DMS114 treated with DMSO at 0.1 percent for 48 hours (cell line): ENCODE results near the gene UBR3.
"Not testable (repeated sequence)": the region's sequence is repeated elsewhere in the genome, so short reads cannot be mapped to it uniquely, and the experiment has no call there.

Source experiments
- DNase-seq: peaks from one replicate; lab custom pipeline; 2025; ENCODE audit not compliant: unreplicated experiment; lab: John Stamatoyannopoulos, UW

The UBR3 gene

DNA sequence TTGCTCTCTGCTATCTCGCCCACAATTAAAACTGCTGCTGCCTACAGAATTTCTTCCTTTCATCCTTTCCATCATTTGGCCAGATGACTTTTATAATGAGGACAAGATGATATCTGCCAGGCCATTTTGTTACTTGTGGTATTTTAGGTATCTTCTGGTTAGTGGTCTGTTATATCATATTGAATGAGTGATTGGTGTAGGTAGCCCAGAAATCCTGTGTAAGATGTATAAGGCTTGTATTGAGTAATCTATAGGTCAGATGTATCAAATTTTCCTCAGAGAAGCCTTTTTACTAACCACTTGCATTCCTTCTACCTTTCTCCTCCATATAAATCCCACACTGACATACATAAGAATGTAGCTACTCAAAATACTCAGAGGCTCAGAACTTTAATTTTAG lies 118.3 kb downstream of the UBR3 start:
- no peak for DNase-seq

DNA sequence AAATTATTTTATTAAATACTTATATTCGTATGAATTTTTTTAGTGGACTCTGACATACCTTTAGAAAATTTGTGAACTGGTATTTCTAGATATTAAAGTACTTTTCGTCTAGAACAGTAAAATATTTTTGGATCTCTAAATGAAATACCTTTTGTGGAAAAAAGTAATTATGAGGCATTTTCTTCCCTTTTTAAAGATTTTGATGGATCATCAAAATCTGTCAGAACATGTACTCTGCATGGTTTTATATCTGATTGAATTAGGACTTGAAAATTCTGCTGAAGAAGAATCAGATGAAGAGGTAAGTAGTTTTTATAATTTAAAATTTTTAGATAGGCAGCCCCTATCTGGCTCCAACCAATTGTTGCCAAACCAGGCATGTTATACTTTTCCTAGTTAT lies 118.8 kb downstream of the UBR3 start:
- no peak for DNase-seq

DNA sequence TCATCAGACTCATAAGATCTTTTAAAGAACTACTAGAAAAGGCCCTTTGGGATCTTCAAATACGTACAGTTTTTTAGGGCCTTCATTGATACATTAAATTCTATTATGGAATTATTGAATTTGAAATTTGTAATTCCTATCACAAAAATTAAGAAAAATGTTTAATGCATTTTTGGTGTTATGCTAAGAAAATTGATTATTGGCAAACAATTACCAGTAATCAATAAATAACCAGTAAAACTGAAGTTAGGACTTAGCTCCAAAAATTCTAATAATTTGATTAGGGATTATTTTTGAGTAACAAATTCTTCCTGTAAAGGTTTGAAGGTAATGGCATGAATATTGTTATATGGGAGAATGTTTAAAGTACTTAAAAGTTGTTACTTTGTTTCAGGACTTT lies 119.3 kb downstream of the UBR3 start:
- no peak for DNase-seq

DNA sequence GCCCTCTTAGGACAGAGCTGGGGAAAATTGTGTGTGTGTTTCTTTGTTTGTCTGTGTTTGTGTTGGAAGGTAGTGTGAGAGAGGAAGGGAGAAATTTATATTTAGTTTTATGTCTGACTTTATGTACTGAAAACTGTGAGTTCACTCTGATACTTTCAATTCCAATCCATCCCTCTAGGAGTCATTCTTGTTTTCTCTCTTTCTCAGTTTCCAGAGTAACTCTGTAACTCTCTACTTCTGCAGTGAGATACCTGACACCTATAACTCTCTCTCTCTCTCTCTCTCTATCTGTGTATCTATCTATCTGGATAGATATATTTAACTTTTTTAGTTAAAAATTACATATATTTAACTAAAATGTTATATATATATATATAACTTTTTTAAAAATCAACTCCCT lies 128.7 kb downstream of the UBR3 start:
- no peak for DNase-seq

DNA sequence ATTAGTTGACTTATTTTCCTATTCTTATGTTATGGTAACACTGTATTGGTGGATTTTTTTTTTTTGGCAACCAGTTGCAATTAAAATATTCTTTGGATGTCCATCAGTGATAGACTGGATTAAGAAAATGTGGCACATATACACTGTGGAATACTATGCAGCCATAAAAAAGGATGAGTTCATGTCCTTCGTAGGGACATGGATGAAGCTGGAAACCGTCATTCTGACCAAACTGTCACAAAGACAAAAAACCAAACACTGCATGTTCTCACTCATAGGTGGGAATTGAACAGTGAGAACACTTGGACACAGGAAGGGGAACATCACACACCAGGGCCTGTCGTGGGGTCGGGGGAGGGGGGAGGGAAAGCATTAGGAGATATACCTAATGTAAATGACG lies 130.0 kb downstream of the UBR3 start:
- not testable (repeated sequence) for DNase-seq

DNA sequence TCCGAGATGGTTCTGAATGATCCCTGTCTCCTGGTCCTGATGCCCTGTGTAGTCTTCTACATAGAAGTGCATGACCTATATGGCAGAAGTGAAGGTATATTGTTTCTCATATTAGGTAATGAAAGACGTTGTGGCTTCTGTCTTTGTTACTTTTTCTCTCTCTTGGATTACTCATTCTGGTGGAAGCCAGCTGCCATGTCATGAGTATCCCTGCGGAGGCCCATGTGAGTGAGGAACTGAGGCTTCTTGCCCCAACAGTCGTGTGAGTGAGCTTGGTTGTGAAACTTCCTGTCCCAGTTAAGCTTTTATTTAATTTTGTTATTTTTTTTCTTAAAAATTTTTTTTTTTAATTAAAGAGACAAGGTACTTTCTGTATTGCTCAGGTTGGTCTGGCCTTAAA lies 134.7 kb downstream of the UBR3 start:
- DNase-seq, result no peak

DNA sequence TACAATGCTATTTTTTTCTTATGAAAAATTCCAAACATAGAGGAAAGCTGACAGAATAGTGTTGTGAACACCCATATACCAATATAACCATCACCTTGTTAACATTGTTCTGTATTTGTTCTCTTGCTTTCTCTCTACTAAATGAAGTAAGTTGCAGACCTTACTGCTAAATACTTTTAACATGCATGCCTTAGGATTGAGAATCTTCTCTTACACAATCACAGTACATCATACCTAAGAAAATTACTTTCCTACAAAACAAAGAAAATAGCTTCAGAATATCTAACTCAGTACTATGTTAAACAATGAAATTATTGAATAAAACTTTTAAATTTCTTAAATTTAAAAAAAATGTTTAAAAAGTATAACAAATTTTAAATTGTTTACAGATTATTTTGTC lies 136.5 kb downstream of the UBR3 start:
- DNase-seq, result no peak

DNA sequence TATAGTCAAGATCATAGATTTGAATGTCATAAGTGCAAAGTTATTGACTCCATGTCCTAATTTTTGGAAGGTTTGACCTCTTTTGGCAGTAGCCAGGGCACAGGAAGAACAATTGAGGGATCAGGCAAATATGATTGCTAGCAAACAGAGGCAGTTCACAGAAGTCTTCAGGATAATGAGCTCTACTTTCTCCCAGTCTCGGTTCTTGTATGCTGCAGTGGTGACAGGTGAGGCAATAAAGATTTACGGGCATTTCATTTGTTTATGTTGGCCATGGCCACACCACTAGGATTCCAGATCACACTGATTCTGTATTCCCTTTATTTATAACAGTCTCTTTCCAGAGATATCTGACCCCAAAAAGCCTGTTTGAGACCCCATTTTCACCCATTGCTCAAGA lies 137.5 kb downstream of the UBR3 start:
- DNase-seq, result no peak

DNA sequence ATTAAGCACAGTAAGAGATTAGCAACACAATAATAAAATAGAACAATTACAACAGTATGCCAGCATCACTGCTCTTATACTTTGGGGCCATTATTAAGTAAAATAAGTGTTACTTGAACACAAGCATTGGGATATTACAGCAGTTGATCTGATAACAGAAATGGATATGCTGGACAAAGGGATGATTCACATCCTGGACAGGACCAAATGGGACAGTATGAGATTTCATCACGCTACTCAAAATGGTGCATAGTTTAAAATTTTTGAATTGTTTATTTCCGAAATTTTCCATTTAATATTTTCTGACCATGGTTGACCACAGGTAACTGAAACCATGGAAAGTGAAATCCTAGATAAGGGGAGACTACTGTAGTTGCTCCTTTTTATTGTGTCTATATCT lies 138.2 kb downstream of the UBR3 start:
- no peak for DNase-seq

DNA sequence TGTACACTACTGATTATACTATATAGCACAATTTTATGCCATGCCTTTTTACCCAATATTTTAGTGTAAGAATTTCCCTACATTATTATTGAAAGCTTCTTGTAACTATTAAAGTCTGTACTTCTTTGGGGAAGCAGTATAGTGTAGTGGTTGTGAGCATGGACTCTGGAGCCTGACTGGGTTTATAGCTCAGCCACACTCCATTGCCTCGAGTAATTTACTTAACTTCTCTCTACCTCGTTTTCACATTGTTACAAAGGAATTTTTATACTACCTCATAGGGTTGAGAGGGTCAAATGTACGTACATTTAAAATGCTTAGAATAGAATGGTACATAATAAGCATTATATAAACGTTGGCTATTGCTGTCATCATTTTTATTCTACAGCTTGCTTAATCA lies 139.2 kb downstream of the UBR3 start:
- no peak for DNase-seq

DNA sequence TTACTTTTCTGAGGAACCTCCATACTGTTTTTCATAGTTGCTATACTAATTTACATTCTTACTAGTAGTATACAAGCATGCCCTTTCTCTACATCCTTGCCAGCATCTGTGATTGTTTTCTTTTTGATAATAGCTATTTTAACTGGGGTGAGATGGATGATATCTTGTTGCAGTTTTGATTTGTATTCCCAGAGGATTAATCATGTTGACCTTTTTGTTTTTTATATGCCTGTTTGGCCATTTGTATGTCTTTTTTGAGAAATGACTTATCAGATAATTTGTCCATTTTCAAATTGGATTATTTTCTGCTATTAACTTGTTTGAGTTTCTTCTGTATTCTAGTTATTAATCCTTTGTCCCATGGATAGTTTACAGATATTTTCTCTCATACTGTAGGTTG lies 141.5 kb downstream of the UBR3 start:
- DNase-seq, result no peak

DNA sequence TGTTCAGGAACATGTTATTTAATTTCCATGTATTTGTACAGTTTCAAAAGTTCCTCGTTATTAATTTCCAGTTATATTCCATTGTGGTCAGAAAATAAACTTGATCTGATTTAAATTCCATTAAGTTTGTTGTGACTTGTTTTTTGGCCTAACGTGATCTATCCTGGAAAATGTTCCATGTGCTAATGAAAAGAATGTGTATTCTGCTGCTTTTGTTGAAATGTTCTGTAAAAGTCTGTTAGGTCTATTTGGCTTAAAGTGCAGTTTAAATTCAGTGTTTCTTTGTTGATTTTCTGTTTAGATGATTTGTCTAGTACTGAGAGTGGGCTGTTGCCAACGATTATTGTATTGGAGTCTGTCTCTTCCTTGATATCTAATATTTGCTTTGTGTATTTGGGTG lies 148.0 kb downstream of the UBR3 start:
- DNase-seq, result no peak

DNA sequence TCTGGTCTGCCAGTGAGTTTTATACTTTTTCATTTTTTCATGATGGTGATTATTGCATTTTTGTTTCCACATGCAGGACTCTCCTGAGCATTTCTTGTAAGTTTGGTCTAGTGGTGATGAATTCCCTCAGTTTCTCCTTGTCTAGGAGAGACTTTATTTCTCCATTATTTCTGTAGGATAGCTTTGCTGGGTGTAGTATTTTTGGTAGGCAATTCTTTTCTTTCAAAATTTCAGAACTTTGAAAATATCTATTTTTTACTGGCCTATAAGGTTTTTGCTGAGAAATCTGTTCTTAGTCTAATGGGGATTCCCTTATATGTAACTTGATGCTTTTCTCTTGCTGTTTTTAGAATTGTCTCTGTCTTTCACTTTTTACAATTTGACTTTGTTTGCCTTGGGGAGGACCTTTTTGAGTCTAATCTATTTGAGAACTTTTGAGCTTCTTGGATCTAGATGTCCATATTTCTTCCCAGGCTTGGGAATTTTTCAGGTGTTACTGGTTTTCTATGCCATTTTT lies 149.1 kb downstream of the UBR3 start:
- no peak for DNase-seq

DNA sequence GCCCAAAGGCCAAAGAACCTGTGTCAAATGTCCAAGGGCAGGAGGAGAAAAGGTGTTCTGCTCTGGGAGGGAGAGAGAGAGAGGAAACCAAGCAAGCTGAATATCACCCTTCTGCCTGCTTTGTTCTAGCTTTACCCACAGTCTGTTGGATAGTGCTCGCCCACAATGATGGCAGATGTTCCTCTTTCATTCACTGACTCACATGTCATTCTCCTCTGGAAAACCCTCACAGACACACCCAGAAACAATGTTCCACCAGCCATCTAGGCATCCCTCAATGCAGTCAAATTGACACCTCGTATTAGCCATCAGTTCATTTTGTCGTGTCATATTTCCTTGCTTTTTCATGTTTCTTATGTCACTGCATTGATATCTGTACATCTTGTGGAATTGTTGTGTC lies 150.3 kb downstream of the UBR3 start:
- no peak for DNase-seq

DNA sequence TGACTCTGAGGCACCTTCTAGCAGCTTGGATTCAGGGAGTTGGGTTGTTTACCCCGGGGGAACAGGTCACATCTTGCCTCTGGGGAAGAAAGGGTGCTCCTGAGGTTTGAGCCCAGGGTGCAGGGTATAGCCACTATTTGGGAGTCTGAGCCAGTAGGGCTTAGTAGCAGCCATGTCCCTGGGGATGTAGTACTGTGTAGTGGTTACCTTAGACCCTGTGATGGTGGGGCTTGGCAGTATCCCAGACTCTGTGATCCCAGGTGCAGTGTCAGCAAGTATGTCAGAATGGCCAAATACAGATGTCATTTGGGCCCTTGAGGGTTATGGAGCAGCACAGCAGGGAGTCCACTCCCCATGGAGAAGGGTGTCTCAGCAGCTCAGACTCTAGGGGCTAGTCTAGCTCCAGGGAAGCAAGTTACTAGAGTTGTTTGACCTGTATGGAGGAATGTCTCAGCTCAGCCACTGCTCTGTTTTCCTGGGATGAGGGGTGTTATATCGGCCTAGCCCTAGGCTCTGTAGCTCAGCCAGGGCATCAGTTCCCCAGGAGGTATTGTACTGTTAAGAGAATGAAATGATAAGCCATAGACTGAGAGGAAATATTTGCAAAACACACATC lies 151.3 kb downstream of the UBR3 start:
- DNase-seq, result no peak

DNA sequence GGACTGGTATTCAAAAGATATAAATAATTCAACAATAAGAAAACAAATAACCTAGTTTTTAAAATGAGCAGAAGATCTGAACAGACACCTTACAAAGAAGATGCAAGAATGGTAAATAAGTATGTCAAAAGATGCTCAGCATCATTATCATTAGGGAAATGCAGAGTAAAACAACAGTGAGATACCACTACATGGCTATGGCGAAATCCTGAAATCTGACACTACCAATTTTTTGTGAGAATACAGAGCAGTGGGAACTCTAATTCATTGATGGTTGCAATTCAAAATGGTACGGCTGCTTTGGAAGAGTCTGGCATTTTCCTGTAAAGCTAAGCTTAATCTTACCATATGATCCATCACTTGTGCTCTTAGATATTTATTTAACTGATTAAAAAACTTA lies 151.8 kb downstream of the UBR3 start:
- no peak for DNase-seq

DNA sequence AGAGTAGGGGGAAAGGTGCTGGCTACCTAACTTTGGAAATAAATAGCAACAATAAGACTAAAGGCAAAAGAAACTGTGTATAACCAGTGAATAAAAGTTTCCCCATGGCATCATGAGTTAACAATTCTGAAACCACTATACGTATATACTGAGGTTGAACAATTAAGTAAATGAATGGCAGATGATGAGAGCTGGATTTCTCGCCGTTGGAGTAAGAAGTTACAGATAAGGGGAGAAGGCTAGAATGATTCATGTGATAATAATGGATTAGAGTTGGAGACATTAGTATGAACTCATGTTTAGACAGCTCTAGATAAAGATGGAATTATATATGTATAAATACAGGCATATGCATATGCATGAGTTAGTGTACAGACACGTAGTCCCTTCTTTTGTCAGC lies 152.7 kb downstream of the UBR3 start:
- no peak for DNase-seq

DNA sequence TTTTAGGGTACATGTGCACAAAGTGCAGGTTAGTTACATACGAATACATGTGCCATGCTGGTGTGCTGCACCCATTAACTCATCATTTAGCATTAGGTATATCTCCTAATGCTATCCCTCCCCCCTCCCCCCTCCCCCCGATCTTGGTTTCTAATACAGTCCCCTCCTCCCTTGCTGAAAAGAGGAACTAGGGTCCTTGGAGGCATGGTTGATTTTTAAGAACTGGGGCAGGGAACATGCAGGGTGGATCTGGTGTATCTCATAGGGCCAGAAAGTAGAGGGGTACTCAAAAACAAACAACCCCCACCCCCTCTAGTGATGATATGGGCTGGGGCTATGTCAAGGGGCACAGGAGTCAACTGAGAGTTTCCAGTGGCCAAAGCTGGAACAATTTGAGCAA lies 153.4 kb downstream of the UBR3 start:
- no peak for DNase-seq

DNA sequence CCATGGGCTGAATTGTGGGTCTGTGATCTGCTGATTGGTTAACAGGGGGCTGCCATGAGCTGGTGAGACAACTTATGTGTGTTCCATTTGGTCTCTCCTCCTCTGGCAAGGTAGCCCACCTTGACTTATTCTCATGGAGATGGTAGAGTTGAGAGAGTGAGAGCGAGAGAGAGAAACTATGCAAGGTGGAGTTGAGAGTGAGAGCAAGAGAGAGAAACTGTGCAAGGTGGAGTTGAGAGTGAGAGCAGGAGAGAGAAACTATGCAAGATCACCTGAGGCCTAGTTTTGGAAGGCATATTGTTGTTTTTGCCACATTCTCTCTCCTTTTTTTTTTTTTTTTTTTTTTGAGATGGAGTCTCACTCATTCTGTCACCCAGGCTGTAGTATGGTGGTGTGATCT lies 155.7 kb downstream of the UBR3 start:
- no peak for DNase-seq

DNA sequence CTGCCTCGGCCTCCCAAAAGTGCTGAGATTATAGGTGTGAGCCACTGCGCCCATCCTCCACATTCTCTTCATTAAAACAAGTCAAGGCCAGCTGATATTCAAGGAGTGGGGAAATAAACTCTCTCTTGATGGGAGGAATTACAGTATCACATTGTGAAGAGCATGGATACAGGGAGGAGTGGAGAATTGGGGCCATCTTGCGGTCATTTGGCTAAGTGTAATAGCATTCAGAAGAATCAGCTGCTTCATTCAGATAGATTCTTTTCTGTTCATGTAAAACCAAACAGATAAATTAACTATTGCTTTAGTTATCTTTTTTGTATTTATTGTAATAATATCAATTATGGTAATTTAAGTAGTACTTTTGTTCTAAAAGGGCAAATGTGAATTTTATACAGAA lies 156.3 kb downstream of the UBR3 start:
- DNase-seq, result no peak

DNA sequence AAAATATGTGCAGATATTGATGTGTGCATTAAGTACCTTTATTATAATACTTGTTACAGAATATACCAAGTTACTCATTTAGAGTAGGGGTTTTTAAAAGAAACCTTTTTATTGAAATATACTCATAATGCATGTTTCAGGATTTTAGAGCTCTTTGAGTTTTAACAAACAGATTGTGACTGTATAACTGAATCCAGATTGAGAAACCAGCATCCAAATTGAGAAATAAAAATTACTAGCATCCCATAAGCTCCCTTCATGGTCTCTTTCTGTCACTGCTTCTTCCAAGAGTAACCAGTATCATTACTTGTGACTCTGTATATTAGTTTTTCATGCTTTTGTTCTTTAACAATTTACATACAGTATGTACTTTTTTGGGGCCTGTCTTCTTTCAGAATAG lies 156.9 kb downstream of the UBR3 start:
- DNase-seq, result no peak

DNA sequence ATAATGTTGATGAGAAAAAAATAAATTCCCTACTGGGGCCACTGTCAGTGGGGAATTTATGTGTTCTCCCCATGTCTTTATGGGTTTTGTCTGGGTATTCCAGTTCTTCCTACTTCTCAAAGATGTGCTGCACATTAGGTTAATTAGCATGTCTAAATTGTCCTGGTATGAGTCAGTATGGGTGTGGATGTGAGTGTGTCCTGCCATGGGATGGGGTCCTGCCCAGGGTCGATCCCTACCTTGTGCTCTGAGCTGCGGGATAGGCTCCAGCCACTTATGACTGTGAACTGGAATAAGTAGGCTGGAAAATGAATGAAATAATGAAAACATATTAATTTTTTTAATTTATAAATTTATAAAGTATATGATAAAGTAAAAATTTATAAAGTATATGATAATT lies 167.5 kb downstream of the UBR3 start:
- DNase-seq, result no peak

DNA sequence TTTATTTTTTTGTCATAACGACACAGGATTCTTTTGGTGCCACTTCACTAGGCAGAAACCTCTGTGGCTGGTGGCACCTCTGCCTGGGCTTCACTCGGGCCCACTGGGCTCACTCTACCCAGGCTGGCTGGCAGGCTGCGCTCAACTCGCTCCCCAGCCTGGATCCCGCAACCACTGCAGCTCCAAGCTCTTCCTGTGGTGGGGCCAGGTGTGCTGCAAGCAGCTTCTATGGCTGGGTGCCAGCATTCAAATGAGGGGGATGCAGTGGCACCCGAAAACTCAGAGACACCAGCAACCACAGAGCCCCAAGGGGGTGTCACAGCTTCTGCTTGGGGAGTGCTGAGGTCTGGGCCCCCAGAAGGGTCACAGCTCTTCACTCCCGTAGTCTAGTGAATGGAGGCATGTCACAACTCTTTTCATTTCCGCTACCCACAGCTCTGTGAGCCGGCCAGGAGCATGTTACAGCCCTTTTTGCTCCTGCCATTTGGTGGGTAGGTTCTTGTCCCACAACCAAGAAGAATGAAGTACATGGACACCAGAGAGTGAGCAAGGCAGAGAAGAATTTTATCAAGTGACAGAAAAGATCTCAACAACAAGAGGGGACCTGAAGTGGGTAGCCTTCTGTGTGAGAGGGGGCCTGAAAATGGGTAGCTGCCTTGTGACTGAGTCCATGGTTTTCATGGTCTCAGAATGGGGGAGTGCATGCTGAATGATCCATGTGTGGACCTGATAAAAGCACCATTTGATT lies 170.1 kb downstream of the UBR3 start:
- DNase-seq, result no peak
